Endodermal cell (in vitro differentiated cells): ENCODE measurements around the gene LCMT2. TPM values are rescaled to one million over a fixed set of nuclear protein-coding genes. Genes with fewer than 3 reads are reported as not detected.

Experiments used
- DNase-seq: peaks from one replicate; pipeline ENCODE4 v3.0.0-alpha.2; 2017
- H3K27ac ChIP-seq: 2 replicates; pipeline ENCODE4 v1.5.1; 2013; ENCODE audit warnings: mild to moderate bottlenecking, low read depth, low read length, moderate library complexity
- H3K27me3 ChIP-seq: 2 replicates; pipeline ENCODE4 v1.6.1; 2013; ENCODE audit warnings: mild to moderate bottlenecking, low read length, moderate library complexity; ENCODE audit not compliant: insufficient read depth, control insufficient read depth, poor library complexity, severe bottlenecking
- H3K36me3 ChIP-seq: 2 replicates; pipeline ENCODE4 v1.7.0; 2013; ENCODE audit warnings: mild to moderate bottlenecking, low read length, moderate library complexity; ENCODE audit not compliant: control insufficient read depth, insufficient read depth
- H3K4me1 ChIP-seq: one replicate; pipeline ENCODE4 v1.7.0; 2013; ENCODE audit warnings: low read length; ENCODE audit not compliant: control insufficient read depth, insufficient read depth
- H3K4me3 ChIP-seq: 2 replicates; pipeline ENCODE4 v1.5.1; 2013; ENCODE audit warnings: mild to moderate bottlenecking, low read length, moderate library complexity
- H3K9ac ChIP-seq: 2 replicates; pipeline ENCODE4 v1.6.1; 2013; ENCODE audit warnings: mild to moderate bottlenecking, low read length, moderate library complexity; ENCODE audit not compliant: poor library complexity, severe bottlenecking; ENCODE audit errors: extremely low read depth
- H3K9me3 ChIP-seq: 2 replicates; pipeline ENCODE4 v1.6.1; 2013; ENCODE audit warnings: mild to moderate bottlenecking, low read length, moderate library complexity; ENCODE audit not compliant: control insufficient read depth
- H3K27ac Mint-ChIP-seq: 2 replicates; pipeline ENCODE4 v1.8.0; 2020; ENCODE audit warnings: mixed read lengths
- H3K27me3 Mint-ChIP-seq: 2 replicates; pipeline ENCODE4 v1.8.0; 2021; ENCODE audit warnings: mild to moderate bottlenecking, mixed read lengths; ENCODE audit not compliant: insufficient read depth
- H3K36me3 Mint-ChIP-seq: 2 replicates; pipeline ENCODE4 v1.8.0; 2020; ENCODE audit warnings: low read depth, mixed read lengths
- H3K4me1 Mint-ChIP-seq: 2 replicates; pipeline ENCODE4 v1.8.0; 2020; ENCODE audit warnings: mixed read lengths
- H3K4me3 Mint-ChIP-seq: 2 replicates; pipeline ENCODE4 v1.8.0; 2020; ENCODE audit warnings: mild to moderate bottlenecking, moderate library complexity, mixed read lengths
- H3K9me3 Mint-ChIP-seq: 2 replicates; pipeline ENCODE4 v1.8.0; 2020; ENCODE audit warnings: mild to moderate bottlenecking, mixed read lengths
- CTCF ChIP-seq: fragments of 200-600 bp; sonication (generic); conservative IDR thresholded peaks from 2 replicates; pipeline ENCODE4 v1.5.0; 2021; ENCODE audit warnings: antibody characterized with exemption, mild to moderate bottlenecking
- WGBS, 2 experiments: methylation state at CpG; one replicate each; pipeline versions ENCODE4 v1.1.5 to v1.1.7; 2013; ENCODE audit warnings: missing lambda C conversion rate in 2 of 2, mixed read lengths in 1 of 2; ENCODE audit not compliant: insufficient coverage in 1 of 2, insufficient read length in 1 of 2; 5-methylcytosine and 5-hydroxymethylcytosine counted together
- total RNA-seq, 2 donors: library from RNA; stranded (reverse); fragmentation: NEBNext Ultra II Directional in 1 of 2; extraction: Animal tissue kit (Norgen Biotek cat#: 25700) in 1 of 2; gene quantifications; 2 replicates in 1 of 2; 3 replicates in 1 of 2; pipeline ENCODE4 v1.2.1, GENCODE V29; 2021

LCMT2 gene
- total RNA-seq, 2 donors from 2014 or later, result 12.6 to 13.2 TPM

GRCh38 chr15:43279496-43279895 is 50.9 kb downstream of the LCMT2 start:
- DNase-seq, result no peak
- no peak for TF ChIP-seq CTCF
- Histone ChIP-seq H3K4me3 (no peak overlapping the region), H3K27me3 (no peaks in the 10 kb centered on the region), H3K9ac (no peak overlapping the region), H3K9me3 (no peaks in the 10 kb centered on the region), H3K27ac (no peak overlapping the region), H3K36me3 (no peaks in the 10 kb centered on the region), H3K4me1 (no peaks in the 10 kb centered on the region)
- 91 to 100% methylated on average over 2 to 7 of the region's 7 CpGs for WGBS, 2 experiments
- no peaks in the 10 kb centered on the region for H3K4me1 Mint-ChIP-seq
- no peaks in the 10 kb centered on the region for H3K27me3 Mint-ChIP-seq
- H3K9me3 Mint-ChIP-seq, result no peaks in the 10 kb centered on the region
- no peaks in the 10 kb centered on the region for H3K36me3 Mint-ChIP-seq
- no peak overlapping the region for H3K4me3 Mint-ChIP-seq
- no peak overlapping the region for H3K27ac Mint-ChIP-seq

DNA sequence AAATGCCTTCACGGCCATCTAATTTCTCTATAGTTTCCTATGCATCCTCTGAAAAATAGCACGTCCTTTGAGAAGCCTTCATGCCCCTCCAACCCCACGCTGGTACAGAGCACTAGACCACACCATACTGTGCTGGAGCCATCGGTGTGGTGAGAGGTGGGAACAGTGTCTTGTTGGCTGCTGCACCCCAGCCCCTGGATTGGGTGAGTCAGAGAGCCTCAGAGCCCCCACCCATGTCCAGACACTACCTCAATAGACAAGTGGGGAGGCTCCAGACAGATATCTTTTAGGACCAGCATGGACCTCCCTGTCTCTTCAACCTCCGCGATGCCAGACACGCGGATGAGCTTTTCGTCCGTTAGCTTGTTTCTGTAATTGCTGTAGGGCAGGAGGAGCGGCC is 51.5 kb downstream of the LCMT2 start:
- Histone ChIP-seq H3K9me3 (no peaks in the 10 kb centered on the region), H3K27ac (no peak overlapping the region), H3K4me3 (no peak overlapping the region), H3K27me3 (no peaks in the 10 kb centered on the region), H3K4me1 (no peaks in the 10 kb centered on the region), H3K36me3 (no peaks in the 10 kb centered on the region), H3K9ac (no peak overlapping the region)
- Mint-ChIP-seq H3K9me3 (no peaks in the 10 kb centered on the region), H3K4me3 (no peak overlapping the region), H3K27me3 (no peaks in the 10 kb centered on the region), H3K36me3 (no peaks in the 10 kb centered on the region), H3K27ac (no peak overlapping the region), H3K4me1 (no peaks in the 10 kb centered on the region)
- DNase-seq, result no peak
- no peak for TF ChIP-seq CTCF
- 94% methylated on average over 10 to 11 of the region's 11 CpGs for WGBS, 2 experiments

DNA sequence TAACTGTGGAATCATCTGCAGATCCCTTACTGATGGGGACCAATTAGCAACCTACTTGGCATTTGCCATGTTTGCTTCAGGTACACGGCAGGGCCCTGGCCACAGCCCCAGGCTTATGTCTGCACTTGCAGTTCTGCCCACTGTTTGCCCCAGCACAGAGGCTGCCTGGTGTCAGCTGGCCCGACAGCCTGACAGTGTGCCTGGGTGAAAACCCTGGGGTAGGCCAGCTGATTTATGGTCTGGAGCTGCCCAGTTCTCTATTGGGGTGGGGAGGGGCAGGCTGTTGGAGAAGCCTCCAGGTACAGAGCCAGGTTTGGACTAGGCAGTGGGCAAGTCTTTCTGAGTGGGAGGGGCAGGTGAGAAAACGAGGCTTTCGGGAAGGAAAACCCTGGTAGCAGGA is 52.5 kb downstream of the LCMT2 start:
- no peaks in the 10 kb centered on the region for H3K36me3 ChIP-seq
- H3K27ac ChIP-seq, result no peak overlapping the region
- no peaks in the 10 kb centered on the region for H3K27me3 ChIP-seq
- no peak for TF ChIP-seq CTCF
- no peak for DNase-seq
- Mint-ChIP-seq H3K27me3 (no peaks in the 10 kb centered on the region), H3K9me3 (no peaks in the 10 kb centered on the region), H3K4me3 (no peak overlapping the region), H3K27ac (no peak overlapping the region), H3K4me1 (no peaks in the 10 kb centered on the region), H3K36me3 (no peaks in the 10 kb centered on the region)
- H3K4me1 ChIP-seq, result no peaks in the 10 kb centered on the region
- 80% methylated on average over 2 to 4 of the region's 4 CpGs for WGBS, 2 experiments
- no peak overlapping the region for H3K4me3 ChIP-seq
- H3K9me3 ChIP-seq, result no peaks in the 10 kb centered on the region
- H3K9ac ChIP-seq, result no peak overlapping the region
